ENCODE data around the gene FER. TPM values are rescaled to one million over a fixed set of nuclear protein-coding genes. Genes with fewer than 3 reads are reported as not detected.

The FER gene
- total and polyA plus RNA-seq, 10 of the 15 experiments (the other 5 are each of a cell fraction or from before 2014, with no cell fraction given) = 4.4 to 19.1 (median 9.6) TPM

GRCh38 chr5:108728566-108729241, 19.0 kb upstream of the FER start (continued):
- TF ChIP-seq IRF3 (IDR thresholded peaks at IDR 0.05) (no peak), IKZF1 (conservative IDR thresholded peaks at IDR 0.05) (0 out of 2 replicates have a peak, but pooled peaks have one; percentile 8), ZBTB40 (IDR thresholded peaks at IDR 0.05; ENCODE audit: borderline replicate concordance) (no peak), CBX5 (IDR thresholded peaks at IDR 0.05; ENCODE audit: low read depth) (no peak), ZNF274 (IDR thresholded peaks at IDR 0.05; ENCODE audit: insufficient read depth, insufficient read length) (no peak), NBN (IDR thresholded peaks at IDR 0.05) (0 out of 2 replicates have a peak, but pooled peaks have one; percentile 23), ZNF622 (IDR thresholded peaks at IDR 0.05) (no peak), FOXM1 (IDR thresholded peaks at IDR 0.05; ENCODE audit: low read depth, low read length) (peak; percentile 77; the same call in 1 of the 2 replicates), PKNOX1 (IDR thresholded peaks at IDR 0.05) (peak; percentile 6; the same call in 1 of the 2 replicates), SRF (IDR thresholded peaks at IDR 0.05; ENCODE audit: low read depth in 2 of 2, low read length in 2 of 2) (no peak), CREB1 (IDR thresholded peaks at IDR 0.05; ENCODE audit: low read depth) (peak; percentile 67; the same call in 1 of the 2 replicates), SKIL (IDR thresholded peaks at IDR 0.05; ENCODE audit: low read depth, poor library complexity, severe bottlenecking) (no peak), ETV6 (conservative IDR thresholded peaks at IDR 0.05 in 1 of 2, IDR thresholded peaks at IDR 0.05 in 1 of 2; ENCODE audit: borderline replicate concordance in 1 of 2, low read depth in 1 of 2) (peak in 1 of 2 experiments; percentile 75; a peak in 2 of 4 replicates), PRDM15 (CRISPR knock-in tag; IDR thresholded peaks at IDR 0.05) (no peak), LARP7 (IDR thresholded peaks at IDR 0.05) (no peak)
